Activated T-helper 1 cell treated with Interleukin-2 at 50 U/mL for 16 hours (primary cell): ENCODE results near the gene ZFAND5.

Source experiments
- DNase-seq: peaks from one replicate; pipeline ENCODE4 v3.0.0-alpha.2; 2020; ENCODE audit warnings: low read depth

ZFAND5 gene

GRCh38 chr9:72362680-72363139 is 2.3 kb downstream of the ZFAND5 start:
- no peak for DNase-seq

GRCh38 chr9:72362118-72362531 is 2.9 kb downstream of the ZFAND5 start:
- no peak for DNase-seq

GRCh38 chr9:72361217-72361616 is 3.8 kb downstream of the ZFAND5 start:
- DNase-seq: no peak

GRCh38 chr9:72360324-72360723 is 4.7 kb downstream of the ZFAND5 start:
- DNase-seq: no peak

GRCh38 chr9:72356041-72356582 is 8.9 kb downstream of the ZFAND5 start:
- no peak for DNase-seq

- no peak for DNase-seq
These were observed 9.9 kb downstream of the ZFAND5 start for GRCh38 chr9:72355153-72355552.

GRCh38 chr9:72354704-72355103 is 10.3 kb downstream of the ZFAND5 start:
- no peak for DNase-seq

- no peak for DNase-seq
These were observed 11.4 kb downstream of the ZFAND5 start for GRCh38 chr9:72353455-72354116.

- DNase-seq: no peak
These were observed 12.1 kb downstream of the ZFAND5 start for GRCh38 chr9:72352911-72353388.

GRCh38 chr9:72351538-72352453 is 13.2 kb downstream of the ZFAND5 start:
- no peak for DNase-seq

- no peak for DNase-seq
These were observed 15.1 kb downstream of the ZFAND5 start for GRCh38 chr9:72349911-72350310.

- no peak for DNase-seq
These were observed 15.8 kb downstream of the ZFAND5 start for GRCh38 chr9:72349240-72349639.

- no peak for DNase-seq
These were observed 18.7 kb downstream of the ZFAND5 start for GRCh38 chr9:72346333-72346732.

- no peak for DNase-seq
These were observed 26.4 kb downstream of the ZFAND5 start for GRCh38 chr9:72338631-72339030.

- DNase-seq: no peak
These were observed 27.7 kb downstream of the ZFAND5 start for GRCh38 chr9:72337286-72337685.

- DNase-seq: no peak
These were observed 30.2 kb downstream of the ZFAND5 start for GRCh38 chr9:72334658-72335337.

- DNase-seq: no peak
These were observed 31.3 kb downstream of the ZFAND5 start for GRCh38 chr9:72333709-72334108.

- no peak for DNase-seq
These were observed 31.8 kb downstream of the ZFAND5 start for GRCh38 chr9:72333197-72333596.

- no peak for DNase-seq
These were observed 32.7 kb downstream of the ZFAND5 start for GRCh38 chr9:72332351-72332750.

GRCh38 chr9:72327631-72328030 is 37.4 kb downstream of the ZFAND5 start:
- no peak for DNase-seq

GRCh38 chr9:72326641-72327040 is 38.4 kb downstream of the ZFAND5 start:
- DNase-seq: no peak

- DNase-seq: no peak
These were observed 40.0 kb downstream of the ZFAND5 start for GRCh38 chr9:72324974-72325373.
